Renal pelvis (tissue), 12 donors: Measurements from ENCODE around the gene SGPP1. TPM values are rescaled to one million over a fixed set of nuclear protein-coding genes. Genes with fewer than 3 reads are reported as not detected.
"Not testable (repeated sequence)": the region's sequence is repeated elsewhere in the genome, so short reads cannot be mapped to it uniquely, and the experiment has no call there.

Experiments
- DNase-seq: peaks from one replicate; pipeline ENCODE4 v3.0.0-alpha.2; 2013
- long read RNA-seq, 16 experiments: transcript quantifications; one replicate each; lab custom pipeline, GENCODE V29; 2026
- polyA plus RNA-seq, 3 donors: library from polyadenylated mRNA; unstranded; fragments of 120-200 nt; gene quantifications; one replicate each; pipeline ENCODE4 v1.2.1, GENCODE V29; 2013; ENCODE audit not compliant: insufficient read length in 3 of 3

Gene SGPP1, protein sequence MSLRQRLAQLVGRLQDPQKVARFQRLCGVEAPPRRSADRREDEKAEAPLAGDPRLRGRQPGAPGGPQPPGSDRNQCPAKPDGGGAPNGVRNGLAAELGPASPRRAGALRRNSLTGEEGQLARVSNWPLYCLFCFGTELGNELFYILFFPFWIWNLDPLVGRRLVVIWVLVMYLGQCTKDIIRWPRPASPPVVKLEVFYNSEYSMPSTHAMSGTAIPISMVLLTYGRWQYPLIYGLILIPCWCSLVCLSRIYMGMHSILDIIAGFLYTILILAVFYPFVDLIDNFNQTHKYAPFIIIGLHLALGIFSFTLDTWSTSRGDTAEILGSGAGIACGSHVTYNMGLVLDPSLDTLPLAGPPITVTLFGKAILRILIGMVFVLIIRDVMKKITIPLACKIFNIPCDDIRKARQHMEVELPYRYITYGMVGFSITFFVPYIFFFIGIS
- polyA plus RNA-seq = 10 to 100 TPM; 24.9 to 27.7 (median 27.4) TPM
- long read RNA-seq, donor 1, transcript SGPP1-201 (3 exons, 3,312 nt) = major isoform, 13 of 13 reads
- long read RNA-seq, donor 1, partial matches to known transcripts = 0 of 13 reads
- long read RNA-seq, donor 1, other reads (novel, unspliced or antisense) = 0 of 13 reads
- long read RNA-seq, donor 2, transcript SGPP1-201 (3 exons, 3,312 nt) = major isoform, 17 of 44 reads
- long read RNA-seq, donor 2, partial matches to known transcripts = 27 of 44 reads
- long read RNA-seq, donor 2, other reads (novel, unspliced or antisense) = 0 of 44 reads
- long read RNA-seq, donor 3, transcript SGPP1-201 (3 exons, 3,312 nt) = major isoform, 10 of 10 reads
- long read RNA-seq, donor 3, partial matches to known transcripts = 0 of 10 reads
- long read RNA-seq, donor 3, other reads (novel, unspliced or antisense) = 0 of 10 reads
- long read RNA-seq, donor 4, transcript SGPP1-201 (3 exons, 3,312 nt) = major isoform, 8 of 50 reads
- long read RNA-seq, donor 4, partial matches to known transcripts = 14 of 50 reads
- long read RNA-seq, donor 4, other reads (novel, unspliced or antisense) = 28 of 50 reads
- long read RNA-seq, donor 5, transcript SGPP1-201 (3 exons, 3,312 nt) = major isoform, 12 of 12 reads
- long read RNA-seq, donor 5, partial matches to known transcripts = 0 of 12 reads
- long read RNA-seq, donor 5, other reads (novel, unspliced or antisense) = 0 of 12 reads
- long read RNA-seq, donor 6, transcript SGPP1-201 (3 exons, 3,312 nt) = major isoform, 19 of 39 reads
- long read RNA-seq, donor 6, partial matches to known transcripts = 20 of 39 reads
- long read RNA-seq, donor 6, other reads (novel, unspliced or antisense) = 0 of 39 reads
- long read RNA-seq, donor 7, transcript SGPP1-201 (3 exons, 3,312 nt) = major isoform, 22 of 22 reads
- long read RNA-seq, donor 7, partial matches to known transcripts = 0 of 22 reads
- long read RNA-seq, donor 7, other reads (novel, unspliced or antisense) = 0 of 22 reads
- long read RNA-seq, donor 8, transcript SGPP1-201 (3 exons, 3,312 nt) = major isoform, 5 of 5 reads
- long read RNA-seq, donor 8, partial matches to known transcripts = 0 of 5 reads
- long read RNA-seq, donor 8, other reads (novel, unspliced or antisense) = 0 of 5 reads
- long read RNA-seq, donor 9, transcript SGPP1-201 (3 exons, 3,312 nt) = major isoform, 19 of 19 reads
- long read RNA-seq, donor 9, partial matches to known transcripts = 0 of 19 reads
- long read RNA-seq, donor 9, other reads (novel, unspliced or antisense) = 0 of 19 reads
- long read RNA-seq, donor 10, transcript SGPP1-201 (3 exons, 3,312 nt) = major isoform, 14 of 14 reads
- long read RNA-seq, donor 10, partial matches to known transcripts = 0 of 14 reads
- long read RNA-seq, donor 10, other reads (novel, unspliced or antisense) = 0 of 14 reads
- long read RNA-seq, donor 11, transcript SGPP1-201 (3 exons, 3,312 nt) = major isoform, 13 of 13 reads
- long read RNA-seq, donor 11, partial matches to known transcripts = 0 of 13 reads
- long read RNA-seq, donor 11, other reads (novel, unspliced or antisense) = 0 of 13 reads
- long read RNA-seq, donor 12, transcript SGPP1-201 (3 exons, 3,312 nt) = major isoform, 21 of 42 reads
- long read RNA-seq, donor 12, partial matches to known transcripts = 21 of 42 reads
- long read RNA-seq, donor 12, other reads (novel, unspliced or antisense) = 0 of 42 reads
- long read RNA-seq, donor 13, transcript SGPP1-201 (3 exons, 3,312 nt) = major isoform, 8 of 8 reads
- long read RNA-seq, donor 13, partial matches to known transcripts = 0 of 8 reads
- long read RNA-seq, donor 13, other reads (novel, unspliced or antisense) = 0 of 8 reads
- long read RNA-seq, donor 14 = 0 reads
- long read RNA-seq, donor 15 = 0 reads
- long read RNA-seq, donor 16, transcript SGPP1-201 (3 exons, 3,312 nt) = major isoform, 10 of 30 reads
- long read RNA-seq, donor 16, partial matches to known transcripts = 20 of 30 reads
- long read RNA-seq, donor 16, other reads (novel, unspliced or antisense) = 0 of 30 reads

DNA sequence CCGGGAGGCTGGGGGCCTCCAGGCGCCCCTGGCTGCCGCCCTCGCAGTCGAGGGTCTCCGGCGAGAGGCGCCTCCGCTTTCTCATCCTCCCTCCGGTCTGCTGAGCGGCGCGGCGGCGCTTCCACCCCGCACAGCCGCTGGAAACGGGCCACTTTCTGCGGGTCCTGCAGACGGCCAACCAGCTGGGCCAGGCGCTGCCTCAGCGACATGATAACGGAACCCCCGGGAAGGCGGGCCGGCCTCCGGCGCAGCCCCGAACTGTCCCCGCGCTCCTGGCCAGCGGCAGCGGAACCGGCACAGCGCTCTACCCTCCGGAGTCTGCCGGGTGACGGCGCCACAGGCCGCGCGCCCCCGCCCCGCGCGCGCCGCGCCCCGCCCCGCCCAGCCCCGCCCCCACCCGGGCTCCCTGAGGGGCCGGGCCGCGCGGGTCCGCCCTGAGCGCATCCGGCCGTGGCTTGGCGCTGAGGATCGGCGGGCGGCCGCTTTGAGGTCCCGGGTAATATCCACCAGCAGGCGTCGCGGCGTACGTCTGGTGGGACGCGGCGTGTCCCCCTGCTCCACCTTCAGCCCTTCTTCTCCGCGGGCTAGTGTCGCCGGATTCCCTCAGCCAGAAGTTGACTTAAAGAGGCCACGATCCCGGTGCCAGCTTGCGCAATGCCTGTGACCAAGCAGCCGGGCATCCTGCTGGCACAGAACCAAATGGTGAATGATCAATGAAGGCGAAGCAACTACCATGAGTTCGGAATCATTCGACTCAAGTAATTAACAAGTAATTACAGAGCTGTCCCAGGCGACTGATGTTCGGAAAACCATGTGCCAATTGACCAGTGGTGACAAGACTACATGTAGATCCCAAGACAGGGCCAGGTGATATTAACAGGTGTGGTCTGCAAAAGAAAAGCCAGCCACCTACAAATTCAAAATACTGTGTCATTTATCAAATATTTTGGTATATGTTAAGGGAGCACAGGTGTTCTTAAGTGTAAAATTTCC, at the start of gene SGPP1:
Gene SGPP1 (minus strand): TSS at position 330 of the 993 bp plus-strand sequence. CDS start 121 bp downstream, at position 209.
- DNase-seq = peak; percentile 71

- DNase-seq = peak; percentile 12
These were observed 49.2 kb upstream of the SGPP1 start for GRCh38 chr14:63777024-63777423.

GRCh38 chr14:63773504-63773903, 45.6 kb upstream of the SGPP1 start:
- DNase-seq = no peak

- DNase-seq = peak; percentile 36
These were observed 42.4 kb upstream of the SGPP1 start for GRCh38 chr14:63770187-63770807.

DNA sequence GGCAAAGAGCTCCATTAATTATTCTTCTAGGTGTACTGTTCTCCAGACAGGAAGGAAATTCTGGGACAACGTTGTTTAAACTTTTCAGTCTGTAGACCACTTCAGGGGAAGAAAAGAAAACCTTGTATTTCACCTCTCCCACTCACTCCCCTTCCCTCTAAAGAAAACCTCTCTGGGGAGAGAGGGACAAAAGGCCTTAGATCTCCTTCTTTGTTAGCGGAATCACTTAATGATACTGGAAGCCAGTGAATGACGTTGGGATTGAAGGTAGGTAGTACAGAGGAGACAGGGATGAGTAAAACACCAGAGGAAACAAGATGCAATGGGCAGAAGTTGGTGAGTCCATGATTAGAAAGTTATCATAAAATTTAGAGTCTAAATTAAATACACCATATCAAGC, 38.7 kb upstream of the SGPP1 start:
- DNase-seq = no peak

DNA sequence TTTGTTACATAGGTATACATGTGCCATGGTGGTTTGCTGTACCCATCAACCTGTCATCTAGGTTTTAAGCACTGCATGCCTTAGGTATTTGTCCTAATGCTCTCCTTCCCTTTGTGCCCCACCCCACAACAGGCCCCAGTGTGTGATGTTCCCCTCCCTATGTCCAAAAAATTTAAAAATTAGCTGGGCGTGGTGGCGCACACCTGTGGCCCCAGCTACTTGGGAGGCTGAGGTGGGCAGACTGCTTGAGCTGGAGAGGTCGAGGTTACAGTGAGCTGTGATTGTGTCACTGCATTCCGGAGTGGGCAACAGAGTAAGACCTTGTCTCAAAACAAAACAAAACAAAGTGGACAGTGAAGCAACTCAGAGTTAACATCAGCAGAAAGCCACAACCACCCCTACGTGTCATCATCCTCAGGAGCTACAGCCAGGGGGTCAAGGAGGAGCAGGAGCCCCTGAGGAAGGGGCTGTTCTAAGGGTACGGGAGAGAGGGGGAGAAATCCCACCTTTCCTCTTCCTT, 36.8 kb upstream of the SGPP1 start:
- DNase-seq = no peak

DNA sequence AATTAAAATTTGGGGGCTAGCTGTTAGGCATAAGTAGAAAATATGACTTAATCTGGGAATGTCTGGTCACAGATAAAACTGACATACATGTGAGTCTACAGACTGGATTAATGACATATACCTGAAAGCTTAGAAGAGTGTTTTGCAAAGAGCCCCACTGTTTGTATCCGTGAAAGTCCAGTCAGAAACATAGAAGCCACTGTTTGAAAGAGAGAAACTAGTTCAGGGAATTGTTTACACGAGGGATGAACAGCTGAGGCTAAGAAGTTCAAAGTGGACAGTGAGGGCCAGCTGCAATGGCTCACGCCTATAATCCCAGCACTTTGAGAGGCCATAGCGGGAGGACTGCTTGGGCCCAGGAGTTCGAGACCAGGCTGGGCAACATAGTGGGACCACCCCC, 36.2 kb upstream of the SGPP1 start:
- DNase-seq = no peak

- DNase-seq = no peak
These were observed 33.7 kb upstream of the SGPP1 start for GRCh38 chr14:63761351-63762117.

GRCh38 chr14:63760014-63760413, 32.1 kb upstream of the SGPP1 start:
- DNase-seq = no peak

- no peak for DNase-seq
These were observed 31.6 kb upstream of the SGPP1 start for GRCh38 chr14:63759456-63759855.

DNA sequence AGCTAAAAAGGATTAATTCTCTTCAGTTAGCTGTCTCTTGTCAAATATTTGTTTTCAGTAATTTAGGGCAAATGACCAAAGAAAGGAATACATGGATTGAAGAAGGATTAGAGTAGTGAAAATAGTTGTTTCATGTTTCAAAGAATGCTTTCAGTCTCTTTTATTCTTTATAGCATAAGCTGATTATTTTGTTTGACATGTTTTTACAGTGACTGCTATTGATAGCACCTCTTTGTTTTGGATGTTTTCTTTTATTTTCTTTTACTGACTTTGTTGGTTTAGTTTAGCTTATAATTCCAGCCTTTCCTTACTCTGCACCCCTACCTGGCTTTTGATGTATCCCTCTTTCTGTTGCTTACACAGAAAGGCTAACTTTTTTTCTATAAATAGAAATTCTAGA, 29.3 kb upstream of the SGPP1 start:
- DNase-seq = no peak

DNA sequence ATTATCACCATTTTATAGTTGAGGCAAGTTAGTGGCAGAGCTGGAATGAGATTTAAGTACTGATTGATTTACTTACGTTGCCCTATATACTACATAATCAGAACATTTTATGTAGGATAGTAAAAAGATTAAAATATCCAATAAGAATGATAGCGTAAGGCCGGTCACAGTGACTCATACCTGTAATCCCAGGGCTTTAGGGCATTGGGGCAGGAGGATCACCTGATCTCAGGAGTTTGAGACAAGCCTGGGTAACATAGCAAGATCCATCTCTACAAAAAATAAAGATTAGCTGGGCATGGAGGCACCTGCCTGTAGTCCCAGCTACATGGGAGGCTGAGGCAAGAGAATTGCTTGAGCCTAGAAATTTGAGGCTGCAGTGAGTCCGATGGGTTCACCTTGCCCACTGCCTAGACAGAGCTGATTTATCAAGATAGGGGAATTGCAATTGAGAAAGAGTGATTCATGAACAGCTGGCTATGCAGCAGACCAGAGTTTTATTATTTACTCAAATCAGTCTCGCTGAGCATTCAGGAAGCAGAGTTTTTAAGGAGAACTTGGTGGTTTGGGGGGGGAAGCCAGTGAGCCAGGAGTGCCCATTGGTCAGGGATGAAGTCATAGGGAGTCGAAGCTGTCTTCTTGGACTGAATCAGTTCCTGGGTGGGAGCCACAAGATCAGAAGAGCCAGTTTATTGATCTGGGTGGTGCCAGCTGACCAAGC, 24.7 kb upstream of the SGPP1 start:
- no peak for DNase-seq

DNA sequence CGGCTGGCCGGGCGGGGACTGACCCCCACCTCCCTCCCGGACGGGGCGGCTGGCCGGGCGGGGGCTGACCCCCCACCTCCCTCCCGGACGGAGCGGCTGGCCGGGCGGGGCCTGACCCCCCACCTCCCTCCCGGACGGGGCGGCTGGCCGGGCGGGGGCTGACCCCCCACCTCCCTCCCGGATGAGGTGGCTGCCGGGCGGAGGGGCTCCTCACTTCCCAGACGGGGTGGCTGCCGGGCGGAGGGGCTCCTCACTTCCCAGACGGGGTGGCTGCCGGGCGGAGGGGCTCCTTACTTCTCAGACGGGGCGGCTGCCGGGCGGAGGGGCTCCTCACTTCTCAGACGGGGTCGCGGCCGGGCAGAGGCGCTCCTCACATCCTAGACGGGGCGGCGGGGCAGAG, 23.2 kb upstream of the SGPP1 start:
- DNase-seq = not testable (repeated sequence)

DNA sequence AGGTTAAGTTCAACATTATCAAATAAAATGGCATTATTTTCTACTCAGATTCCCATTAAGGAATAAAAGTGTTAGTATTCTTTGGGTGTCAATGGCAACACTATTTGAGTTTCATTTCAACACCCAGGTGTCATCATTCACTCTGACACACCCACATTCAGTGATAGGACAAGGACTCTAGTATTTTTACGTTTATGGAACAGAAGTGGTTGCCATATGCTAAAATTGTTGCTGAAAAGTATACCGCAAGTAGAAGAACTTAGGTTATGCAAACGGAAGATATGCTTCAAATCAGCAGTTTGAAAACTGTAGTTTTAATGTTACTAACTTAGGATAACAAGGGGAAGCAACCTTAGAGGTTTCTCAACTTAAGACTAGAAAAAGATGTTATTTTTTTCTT, 20.0 kb upstream of the SGPP1 start:
- no peak for DNase-seq

DNA sequence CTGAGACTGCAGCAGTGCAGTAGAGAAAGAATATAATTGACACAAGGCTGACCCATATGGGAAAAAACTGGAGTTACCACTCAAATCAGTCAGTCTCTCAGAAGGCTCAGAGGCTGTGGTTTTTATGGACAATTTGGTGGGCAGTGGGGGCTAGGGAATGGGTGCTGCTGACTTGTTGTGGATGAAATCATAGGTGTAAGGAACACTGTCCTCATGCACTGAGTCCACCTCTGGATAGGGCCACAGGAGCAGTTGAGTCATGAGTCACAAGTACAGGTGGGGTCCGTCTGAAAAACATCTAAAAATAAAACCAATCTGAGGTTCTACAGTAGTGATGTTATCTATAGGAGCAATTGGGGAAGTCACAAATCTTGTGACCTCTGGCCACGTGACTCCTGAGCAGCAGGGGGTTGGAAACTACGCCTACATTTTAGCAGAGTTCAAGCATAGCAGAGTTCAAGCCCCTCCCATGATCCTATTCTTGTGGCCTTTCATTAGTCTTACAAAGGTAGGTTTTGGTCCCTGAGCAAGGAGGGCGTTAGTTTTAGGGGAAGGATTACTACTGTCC, 18.1 kb upstream of the SGPP1 start:
- no peak for DNase-seq
